Smooth muscle cell (in vitro differentiated cells): ENCODE measurements around the gene NDUFAF8. TPM values are rescaled to one million over a fixed set of nuclear protein-coding genes. Genes with fewer than 3 reads are reported as not detected.

Experiments
- DNase-seq: peaks from one replicate; lab custom pipeline; 2025; ENCODE audit not compliant: unreplicated experiment; lab: John Stamatoyannopoulos, UW
- H2AFZ ChIP-seq: fragments of 200-600 bp; sonication (generic); 2 replicates; pipeline ENCODE4 v1.6.0; 2016; ENCODE audit warnings: antibody characterized with exemption, low read depth, mild to moderate bottlenecking
- H3F3A ChIP-seq: fragments of 200-600 bp; sonication (generic); 2 replicates; pipeline ENCODE4 v1.6.0; 2017; ENCODE audit warnings: antibody characterized with exemption, low read depth
- H3K27ac ChIP-seq: fragments of 200-600 bp; sonication (generic); 2 replicates; pipeline ENCODE4 v1.5.1; 2016; ENCODE audit warnings: low read depth, mild to moderate bottlenecking
- H3K27me3 ChIP-seq: fragments of 200-600 bp; sonication (generic); 2 replicates; pipeline ENCODE4 v1.6.1; 2016; ENCODE audit warnings: low read depth, mild to moderate bottlenecking
- H3K36me3 ChIP-seq: fragments of 200-600 bp; sonication (generic); 2 replicates; pipeline ENCODE4 v1.5.1; 2016; ENCODE audit warnings: low read depth
- H3K4me1 ChIP-seq: fragments of 200-600 bp; sonication (generic); 2 replicates; pipeline ENCODE4 v1.5.1; 2016; ENCODE audit warnings: low read depth
- H3K4me2 ChIP-seq: fragments of 200-600 bp; sonication (generic); 2 replicates; pipeline ENCODE4 v1.6.0; 2016; ENCODE audit warnings: mild to moderate bottlenecking
- H3K4me3 ChIP-seq: fragments of 200-600 bp; sonication (generic); 2 replicates; pipeline ENCODE4 v1.5.1; 2016; ENCODE audit warnings: mild to moderate bottlenecking
- H3K79me2 ChIP-seq: fragments of 200-600 bp; sonication (generic); 2 replicates; pipeline ENCODE4 v1.6.0; 2016; ENCODE audit warnings: low read depth, mild to moderate bottlenecking
- H3K9ac ChIP-seq: fragments of 200-600 bp; sonication (generic); 2 replicates; pipeline ENCODE4 v1.6.0; 2016; ENCODE audit warnings: low read depth
- H3K9me3 ChIP-seq: fragments of 200-600 bp; sonication (generic); replicated peaks from 2 replicates; pipeline ENCODE4 v1.5.1; 2016; ENCODE audit warnings: low read depth
- H4K20me1 ChIP-seq: fragments of 200-600 bp; sonication (generic); 2 replicates; pipeline ENCODE4 v1.6.0; 2016; ENCODE audit warnings: low read depth
- CTCF ChIP-seq: fragments of 200-600 bp; sonication (generic); IDR thresholded peaks from 2 replicates; pipeline ENCODE4 v1.5.1; 2017; ENCODE audit warnings: borderline replicate concordance, mild to moderate bottlenecking, antibody characterized with exemption; ENCODE audit not compliant: insufficient read depth, poor library complexity, severe bottlenecking
- WGBS: methylation state at CpG from one replicate; pipeline ENCODE4 v1.1.7; 2016; ENCODE audit warnings: low lambda C conversion rate; 5-methylcytosine and 5-hydroxymethylcytosine counted together
- polyA plus RNA-seq: library from polyadenylated mRNA; unstranded; fragments of >200 nt; fragmentation: Nextera tagmentation; extraction: Ambion mirVana; gene quantifications from 2 replicates; pipeline ENCODE4 v1.2.1, GENCODE V29; 2016
- total RNA-seq: library from RNA; depleted of rRNA; stranded (reverse); fragments of >200 nt; gene quantifications from 2 replicates; pipeline ENCODE4 v1.2.3, GENCODE V29; 2014

The NDUFAF8 gene
- total and polyA plus RNA-seq, 2 experiments from 2014 or later, result 60.6 to 111 TPM

DNA sequence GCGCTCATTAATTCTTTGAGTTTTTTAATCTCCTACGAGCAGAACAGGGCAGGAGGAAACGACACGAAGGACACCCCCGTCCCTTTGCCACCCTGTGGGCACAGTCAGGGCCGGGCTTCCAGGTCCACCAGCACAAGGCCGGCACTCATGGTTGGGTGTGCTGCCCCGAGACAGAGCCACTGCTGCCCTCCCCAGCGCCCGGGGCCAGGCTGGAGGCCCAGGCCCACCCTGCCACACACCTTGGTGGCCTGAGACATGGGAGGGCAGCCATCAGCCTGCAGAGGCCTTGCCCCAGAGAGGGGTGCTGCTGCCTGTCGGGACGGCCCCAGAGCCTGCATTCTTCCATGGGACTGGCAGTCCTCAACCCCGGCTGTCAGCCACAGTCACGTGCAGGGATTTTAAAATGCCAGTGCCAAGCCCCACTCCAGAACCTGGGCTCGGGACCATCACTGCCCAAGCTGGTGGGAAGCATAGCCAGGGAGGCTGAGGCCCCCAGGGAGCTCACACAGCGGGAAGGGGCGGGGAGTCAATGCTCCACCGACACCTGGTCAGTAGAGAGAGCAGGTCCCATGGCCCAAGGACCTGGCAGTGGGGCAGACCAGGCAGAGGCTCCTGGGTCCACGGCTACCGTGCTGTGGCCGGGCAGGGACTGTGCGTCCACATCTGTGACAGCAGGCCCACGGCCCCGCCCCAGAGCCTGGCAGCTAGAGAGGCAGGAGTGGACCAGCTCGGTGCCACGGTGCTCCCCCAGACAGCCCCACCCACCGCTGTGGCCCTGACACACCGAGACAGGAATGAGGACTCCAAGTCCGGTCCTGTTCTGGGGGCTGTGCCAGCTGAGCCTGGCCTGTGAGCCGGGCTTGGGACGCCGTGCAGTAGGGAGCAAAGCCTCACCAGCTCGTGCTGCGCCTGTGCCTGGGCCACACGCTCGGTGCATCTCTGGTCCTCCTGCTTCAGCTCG is 43.9 kb upstream of the NDUFAF8 start:
- no peaks in the 10 kb centered on the region for H3K9me3 ChIP-seq
- no peaks in the 10 kb centered on the region for H4K20me1 ChIP-seq
- no peaks in the 10 kb centered on the region for H3K79me2 ChIP-seq
- H3K27ac ChIP-seq, result no peak overlapping the region
- no peak overlapping the region for H3K4me3 ChIP-seq
- no peak overlapping the region for H3K9ac ChIP-seq
- H2AFZ ChIP-seq, result no peak overlapping the region
- no peaks in the 10 kb centered on the region for H3K27me3 ChIP-seq
- WGBS, result 98% methylated on average over 36 of the region's 37 CpGs
- DNase-seq, result no peak
- H3K36me3 ChIP-seq, result no peaks in the 10 kb centered on the region
- H3F3A ChIP-seq, result no peaks in the 10 kb centered on the region
- H3K4me2 ChIP-seq, result no peak overlapping the region
- H3K4me1 ChIP-seq, result no peaks in the 10 kb centered on the region
- TF ChIP-seq CTCF, result no peak

GRCh38 chr17:81195941-81196495 is 43.1 kb upstream of the NDUFAF8 start:
- Histone ChIP-seq H3K4me3 (no peak overlapping the region), H2AFZ (no peak overlapping the region), H3K9ac (no peak overlapping the region), H3K36me3 (no peaks in the 10 kb centered on the region), H3K27me3 (no peaks in the 10 kb centered on the region), H3K79me2 (no peaks in the 10 kb centered on the region), H4K20me1 (no peaks in the 10 kb centered on the region), H3K4me1 (no peaks in the 10 kb centered on the region), H3K9me3 (no peaks in the 10 kb centered on the region), H3K4me2 (no peak overlapping the region), H3F3A (no peaks in the 10 kb centered on the region), H3K27ac (no peak overlapping the region)
- DNase-seq, result no peak
- no peak for TF ChIP-seq CTCF
- WGBS, result 96% methylated on average over 14 of the region's 14 CpGs

DNA sequence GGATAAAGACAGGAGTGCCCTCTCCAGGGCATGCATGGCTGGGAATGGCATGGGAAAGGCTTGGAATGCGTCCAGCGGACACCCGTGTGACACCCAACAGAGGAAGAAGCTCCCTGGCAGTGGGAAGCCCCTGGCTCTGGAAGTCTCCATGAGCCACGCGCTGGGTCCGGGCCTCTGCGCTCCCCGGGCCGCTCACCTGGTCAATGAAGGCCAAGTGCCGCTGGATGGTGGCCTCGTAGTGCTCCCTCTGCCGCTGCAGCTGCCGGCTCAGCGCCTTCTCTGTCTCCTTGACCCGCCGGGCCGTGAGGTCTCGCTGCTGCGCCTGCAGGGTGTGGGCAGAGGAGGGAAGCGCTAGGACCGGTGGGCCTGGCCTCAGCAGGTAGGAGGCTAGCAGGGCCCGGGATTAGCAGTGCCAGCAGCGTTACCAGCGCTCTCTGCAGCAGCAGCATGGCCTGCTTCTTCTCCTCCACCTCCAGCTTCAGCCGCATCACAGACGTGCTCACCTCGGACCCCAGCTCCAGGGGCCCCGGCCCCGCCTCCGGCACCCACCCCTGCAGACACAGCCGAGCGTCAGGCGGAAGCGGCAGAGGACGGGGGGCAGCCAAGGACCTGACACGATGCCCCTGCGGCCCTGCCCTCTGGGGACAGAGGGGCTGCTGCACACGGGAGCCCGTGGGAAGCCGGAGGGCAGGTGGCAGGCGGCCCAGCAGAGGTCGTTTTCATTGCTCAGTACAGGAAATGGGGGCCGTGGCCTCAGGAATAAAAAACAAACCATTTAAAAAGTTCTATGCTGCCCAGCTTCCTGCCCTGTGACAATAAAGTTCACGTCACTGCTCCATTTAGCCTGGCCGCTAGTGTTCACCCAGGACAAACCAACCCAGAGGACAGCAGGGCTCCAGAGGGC is 42.4 kb upstream of the NDUFAF8 start:
- H3K79me2 ChIP-seq, result no peaks in the 10 kb centered on the region
- no peaks in the 10 kb centered on the region for H3K9me3 ChIP-seq
- H3F3A ChIP-seq, result no peaks in the 10 kb centered on the region
- DNase-seq, result no peak
- no peak overlapping the region for H2AFZ ChIP-seq
- H4K20me1 ChIP-seq, result no peaks in the 10 kb centered on the region
- 95% methylated on average over 45 of the region's 45 CpGs for WGBS
- H3K4me2 ChIP-seq, result no peak overlapping the region
- H3K36me3 ChIP-seq, result no peaks in the 10 kb centered on the region
- TF ChIP-seq CTCF, result no peak
- H3K9ac ChIP-seq, result no peak overlapping the region
- no peak overlapping the region for H3K27ac ChIP-seq
- H3K27me3 ChIP-seq, result no peaks in the 10 kb centered on the region
- no peak overlapping the region for H3K4me3 ChIP-seq
- no peaks in the 10 kb centered on the region for H3K4me1 ChIP-seq
